ES-I3 (cell line): ENCODE results near the gene DUSP9.
"Not testable (repeated sequence)": the region's sequence is repeated elsewhere in the genome, so short reads cannot be mapped to it uniquely, and the experiment has no call there.

Experiments used
- H3K36me3 ChIP-seq: 2 replicates; pipeline ENCODE4 v1.6.1; 2013; ENCODE audit warnings: mild to moderate bottlenecking, low read length, control low read depth, moderate library complexity; ENCODE audit not compliant: insufficient read depth
- H3K4me1 ChIP-seq: 2 replicates; pipeline ENCODE4 v1.6.1; 2013; ENCODE audit warnings: mild to moderate bottlenecking, control low read depth, low read length; ENCODE audit not compliant: insufficient read depth
- H3K9ac ChIP-seq: 2 replicates; pipeline ENCODE4 v1.6.1; 2013; ENCODE audit warnings: low read depth, mild to moderate bottlenecking, low read length, moderate library complexity
- H3K9me3 ChIP-seq: 2 replicates; pipeline ENCODE4 v1.6.1; 2013; ENCODE audit warnings: mild to moderate bottlenecking, low read length, moderate library complexity; ENCODE audit not compliant: control insufficient read depth, insufficient read depth

DUSP9 gene

GRCh38 chrX:153673428-153674218, 26.6 kb downstream of the DUSP9 start, which contains the start of gene PNCK:
TSS of gene PNCK (minus strand) at chrX:153673813. CDS start at chrX:153673076, 737 bp downstream.
- no peaks in the 10 kb centered on the region; the same call in 1 of the 2 replicates for H3K4me1 ChIP-seq
- no peaks in the 10 kb centered on the region for H3K36me3 ChIP-seq
- H3K9ac ChIP-seq, result peak within 1 kb of the TSS; percentile 11; the same call in 1 of the 2 replicates
- no peaks in the 10 kb centered on the region for H3K9me3 ChIP-seq

GRCh38 chrX:153674219-153674851, 27.3 kb downstream of the DUSP9 start:
- H3K9me3 ChIP-seq, result no peaks in the 10 kb centered on the region

GRCh38 chrX:153681175-153681574, 34.2 kb downstream of the DUSP9 start:
- H3K9me3 ChIP-seq, result peaks cover 4% of the 10 kb centered on the region
- no peak overlapping the region for H3K9ac ChIP-seq
- no peaks in the 10 kb centered on the region for H3K36me3 ChIP-seq
- H3K4me1 ChIP-seq, result peaks cover 13% of the 10 kb centered on the region; the same call in 1 of the 2 replicates

More at GRCh38 chrX:153674219-153674851, 27.3 kb downstream of the DUSP9 start:
- Histone ChIP-seq H3K36me3 (no peaks in the 10 kb centered on the region), H3K9ac (no peak overlapping the region), H3K4me1 (no peaks in the 10 kb centered on the region; the same call in 1 of the 2 replicates)

GRCh38 chrX:153683486-153683885, 36.5 kb downstream of the DUSP9 start:
- peaks cover 13% of the 10 kb centered on the region; the same call in 1 of the 2 replicates for H3K4me1 ChIP-seq
- not testable (repeated sequence) for H3K9me3 ChIP-seq, H3K9ac ChIP-seq, H3K36me3 ChIP-seq

- Histone ChIP-seq H3K36me3 (no peaks in the 10 kb centered on the region), H3K9me3 (peaks cover 4% of the 10 kb centered on the region), H3K9ac (peak overlapping the region; percentile 50; the same call in 1 of the 2 replicates), H3K4me1 (peaks cover 13% of the 10 kb centered on the region; the same call in 1 of the 2 replicates)
Observed at GRCh38 chrX:153684467-153685155, 37.6 kb downstream of the DUSP9 start.

- Histone ChIP-seq H3K36me3 (no peaks in the 10 kb centered on the region; the same call in 1 of the 2 replicates), H3K9ac (peak overlapping the region; percentile 50), H3K4me1 (peaks cover 17% of the 10 kb centered on the region; the same call in 1 of the 2 replicates), H3K9me3 (peaks cover 4% of the 10 kb centered on the region)
Observed at GRCh38 chrX:153685156-153685536, 38.1 kb downstream of the DUSP9 start.

GRCh38 chrX:153685751-153686696, 39.0 kb downstream of the DUSP9 start:
- peak overlapping the region; percentile 29; the same call in 1 of the 2 replicates for H3K9ac ChIP-seq

GRCh38 chrX:153686711-153687110, 39.7 kb downstream of the DUSP9 start:
- Histone ChIP-seq H3K9ac (peak overlapping the region; percentile 29; the same call in 1 of the 2 replicates), H3K9me3 (peaks cover 4% of the 10 kb centered on the region), H3K4me1 (peaks cover 17% of the 10 kb centered on the region; the same call in 1 of the 2 replicates), H3K36me3 (no peaks in the 10 kb centered on the region; the same call in 1 of the 2 replicates)

More at GRCh38 chrX:153685751-153686696, 39.0 kb downstream of the DUSP9 start:
- peaks cover 17% of the 10 kb centered on the region; the same call in 1 of the 2 replicates for H3K4me1 ChIP-seq
- no peaks in the 10 kb centered on the region; the same call in 1 of the 2 replicates for H3K36me3 ChIP-seq
- peaks cover 4% of the 10 kb centered on the region for H3K9me3 ChIP-seq

GRCh38 chrX:153687121-153688039, 40.4 kb downstream of the DUSP9 start, which contains the start of gene SLC6A8:
TSS of gene SLC6A8 (plus strand) at chrX:153687926. CDS start at chrX:153688575, 649 bp downstream.
- peaks cover 4% of the 10 kb centered on the region for H3K9me3 ChIP-seq
- H3K4me1 ChIP-seq, result peaks cover 17% of the 10 kb centered on the region; the same call in 1 of the 2 replicates
- peak within 1 kb of the TSS; percentile 58; the same call in 1 of the 2 replicates for H3K9ac ChIP-seq
- H3K36me3 ChIP-seq, result no peaks in the 10 kb centered on the region; the same call in 1 of the 2 replicates

GRCh38 chrX:153688071-153688470, 41.1 kb downstream of the DUSP9 start:
- no peak overlapping the region for H3K9ac ChIP-seq
- no peaks in the 10 kb centered on the region; the same call in 1 of the 2 replicates for H3K36me3 ChIP-seq
- peaks cover 17% of the 10 kb centered on the region; the same call in 1 of the 2 replicates for H3K4me1 ChIP-seq
- H3K9me3 ChIP-seq, result peaks cover 4% of the 10 kb centered on the region

GRCh38 chrX:153688506-153688905, 41.5 kb downstream of the DUSP9 start:
- Histone ChIP-seq H3K9me3 (peaks cover 3% of the 10 kb centered on the region), H3K36me3 (no peaks in the 10 kb centered on the region; the same call in 1 of the 2 replicates), H3K9ac (peak overlapping the region; percentile 58; the same call in 1 of the 2 replicates), H3K4me1 (peaks cover 17% of the 10 kb centered on the region; the same call in 1 of the 2 replicates)

GRCh38 chrX:153688911-153689590, 42.0 kb downstream of the DUSP9 start:
- peak overlapping the region; percentile 58; the same call in 1 of the 2 replicates for H3K9ac ChIP-seq
- H3K9me3 ChIP-seq, result no peaks in the 10 kb centered on the region
- peaks cover 13% of the 10 kb centered on the region; the same call in 1 of the 2 replicates for H3K4me1 ChIP-seq

More at GRCh38 chrX:153688911-153689590, 42.0 kb downstream of the DUSP9 start:
- no peaks in the 10 kb centered on the region; the same call in 1 of the 2 replicates for H3K36me3 ChIP-seq
